Right ventricle myocardium superior (tissue), 1 donor: ENCODE data around the gene BNC2. TPM values are rescaled to one million over a fixed set of nuclear protein-coding genes. Genes with fewer than 3 reads are reported as not detected.

Experiments used
- ATAC-seq: fragments of 200-7000 bp; cut with Tn5 transposase; one replicate; pipeline ENCODE4 v1.9.1; 2020; ENCODE audit warnings: mild to moderate bottlenecking; ENCODE audit not compliant: poor library complexity
- DNase-seq: peaks from one replicate; pipeline ENCODE4 v3.0.0-alpha.2; 2020
- intact Hi-C: fragments of 100-400 bp; cut with DNase I; formaldehyde crosslinking; loops from one replicate; pipeline ENCODE4 v1.11.2; 2022
- total RNA-seq: library from RNA; stranded (reverse); fragmentation: NEBNext Ultra II Directional; extraction: Animal tissue kit (Norgen Biotek cat#: 25700); gene quantifications from one replicate; pipeline ENCODE4 v1.2.1, GENCODE V29; 2021
- donor health status: DM: no; HTN: yes; CAD: no; lungs with severe emphysema.

The BNC2 gene
- total RNA-seq, 1 donor from 2014 or later = 3.9 TPM

GRCh38 chr9:16363073-16363781 lies 507.2 kb downstream of the BNC2 start:
- intact Hi-C loops = no loop called here
- no peak for ATAC-seq

GRCh38 chr9:16361939-16362338 lies 508.5 kb downstream of the BNC2 start:
- no peak for DNase-seq
- intact Hi-C loops = no loop called here
- ATAC-seq = no peak

More at GRCh38 chr9:16363073-16363781, 507.2 kb downstream of the BNC2 start:
- no peak for DNase-seq

GRCh38 chr9:16361118-16361517 lies 509.4 kb downstream of the BNC2 start:
- no peak for DNase-seq
- no peak for ATAC-seq
- intact Hi-C loops = no loop called here

GRCh38 chr9:16360247-16360646 lies 510.2 kb downstream of the BNC2 start:
- ATAC-seq (no peak), DNase-seq (no peak)
- intact Hi-C loops = no loop called here
